HepG2 (cell line): Measurements from ENCODE around the gene CHM. TPM values are rescaled to one million over a fixed set of nuclear protein-coding genes. Genes with fewer than 3 reads are reported as not detected.

Experiments used
- ATAC-seq: fragments of 200-7000 bp; cut with Tn5 transposase; 3 replicates; pipeline ENCODE4 v1.9.1; 2020; ENCODE audit warnings: mild to moderate bottlenecking, moderate library complexity
- BruUV-seq: library from RNA; stranded (reverse); fragments of 400-500 nt; replicated peaks from 2 replicates; lab custom pipeline; 2021; lab: Mats Ljungman, UMichigan
- CTCF ChIA-PET: fragments of 300-600 bp; formaldehyde crosslinking; extraction: SDS; loops from one replicate; lab custom pipeline; 2021; ENCODE audit warnings: low total read pairs, inconsistent platforms, low intra/inter-chr PET ratio; lab: Yijun Ruan, JAX
- POLR2A ChIA-PET: fragments of 350-600 bp; sonication (Branson Sonifier 250); formaldehyde crosslinking; loops from one replicate; lab custom pipeline; 2020; ENCODE audit warnings: antibody characterized with exemption, inconsistent platforms; lab: Yijun Ruan, JAX
- DNase-seq: peaks from one replicate; pipeline ENCODE4 v3.0.0-alpha.2; 2015; ENCODE audit warnings: low spot score
- FAIRE-seq: peaks from 3 replicates; lab custom pipeline; 2011; peaks lifted over from hg19 to GRCh38; lab: Jason Lieb, UNC
- H2AFZ ChIP-seq: one replicate; pipeline ENCODE4 v1.6.1; 2011; ENCODE audit warnings: low read length, inconsistent platforms
- H3K27ac ChIP-seq: fragments of 300-600 bp; 3 replicates; pipeline ENCODE4 v1.8.0; 2011; ENCODE audit warnings: mixed run types, mild to moderate bottlenecking, mixed read lengths, low read length, inconsistent platforms; ENCODE audit not compliant: insufficient read depth; ENCODE audit errors: extremely low read length
- H3K27me3 ChIP-seq, 2 experiments: fragments of 200-600 bp in 1 of 2; 2 replicates in 1 of 2; 3 replicates in 1 of 2; pipeline versions ENCODE4 v1.6.0 to v1.8.0; 2011; ENCODE audit warnings: low read length in 2 of 2, mild to moderate bottlenecking in 2 of 2, moderate library complexity in 2 of 2, inconsistent platforms in 1 of 2; ENCODE audit not compliant: insufficient read depth in 2 of 2, control insufficient read depth in 1 of 2
- H3K36me3 ChIP-seq, 2 experiments: fragments of 200-600 bp in 1 of 2; replicated peaks in 1 of 2; 2 replicates in 1 of 2; 3 replicates in 1 of 2; pipeline versions ENCODE4 v1.5.1 to v1.8.0; 2011; ENCODE audit warnings: low read length in 2 of 2, inconsistent platforms in 1 of 2; ENCODE audit not compliant: insufficient read depth in 2 of 2, control insufficient read depth in 1 of 2
- H3K4me1 ChIP-seq: 2 replicates; pipeline ENCODE4 v1.5.1; 2012; ENCODE audit warnings: low read length, inconsistent platforms; ENCODE audit not compliant: insufficient read depth
- H3K4me2 ChIP-seq: 2 replicates; pipeline ENCODE4 v1.6.0; 2011; ENCODE audit warnings: low read depth, low read length, inconsistent platforms
- H3K4me3 ChIP-seq, 3 experiments: fragments of 200-600 bp in 1 of 3; sonication (generic), shearing (Covaris generic) in 1 of 3; replicated peaks in 1 of 3; 2 replicates each; pipeline ENCODE4 v1.5.1; 2011 to 2016; ENCODE audit warnings: low read length in 3 of 3, inconsistent platforms in 2 of 3, low read depth in 2 of 3, mild to moderate bottlenecking in 2 of 3, control low read depth in 1 of 3, mixed read lengths in 1 of 3; ENCODE audit not compliant: insufficient read depth in 1 of 3
- H3K79me2 ChIP-seq: one replicate; pipeline ENCODE4 v1.6.1; 2011; ENCODE audit warnings: low read length, inconsistent platforms; ENCODE audit not compliant: insufficient read depth
- H3K9ac ChIP-seq: 2 replicates; pipeline ENCODE4 v1.6.0; 2011; ENCODE audit warnings: mild to moderate bottlenecking, low read depth, low read length, inconsistent platforms; ENCODE audit not compliant: insufficient read depth
- H3K9me3 ChIP-seq: 2 replicates; pipeline ENCODE4 v1.5.1; 2012; ENCODE audit warnings: mild to moderate bottlenecking, low read length
- H4K20me1 ChIP-seq: 2 replicates; pipeline ENCODE4 v1.6.0; 2011; ENCODE audit warnings: inconsistent platforms, mild to moderate bottlenecking, low read length, moderate library complexity; ENCODE audit not compliant: insufficient read depth
- CENPT ChIP-seq: sonication (generic); formaldehyde crosslinking; IDR thresholded peaks from 2 replicates; pipeline ENCODE4 v1.8.0; 2022; ENCODE audit warnings: low read depth, mild to moderate bottlenecking, moderate library complexity, missing genetic modification reagents
- HHEX ChIP-seq: IDR thresholded peaks from 2 replicates; pipeline ENCODE4 v1.6.1; 2016; ENCODE audit warnings: control low read depth
- NFIC ChIP-seq: IDR thresholded peaks from 2 replicates; pipeline ENCODE4 v1.6.1; 2012; ENCODE audit warnings: mild to moderate bottlenecking, low read length, inconsistent platforms
- PAX8 ChIP-seq: sonication (generic); formaldehyde crosslinking; IDR thresholded peaks from 2 replicates; pipeline ENCODE4 v1.8.0; 2022; ENCODE audit warnings: mild to moderate bottlenecking, missing genetic modification reagents, borderline replicate concordance
- TAF1 ChIP-seq: sonication (generic); formaldehyde crosslinking; IDR thresholded peaks from 2 replicates; pipeline ENCODE4 v1.4.0; 2020; ENCODE audit warnings: missing genetic modification reagents
- ZFP36L2 ChIP-seq: sonication (generic); formaldehyde crosslinking; IDR thresholded peaks from 2 replicates; pipeline ENCODE4 v1.4.0; 2020; ENCODE audit warnings: missing genetic modification reagents
- ZNF782 ChIP-seq: sonication (generic); formaldehyde crosslinking; IDR thresholded peaks from 2 replicates; pipeline ENCODE4 v1.4.0; 2020; ENCODE audit warnings: missing genetic modification reagents, mild to moderate bottlenecking, borderline replicate concordance
- in situ Hi-C: cut with HindIII; loops from 2 replicates; pipeline ENCODE4 v1.10.0; 2017; ENCODE audit warnings: low pct_unique_long_range_greater_than_20kb; ENCODE audit not compliant: extremely low pct_ligation_motif_present
- intact Hi-C: fragments of 100-400 bp; cut with micrococcal nuclease; formaldehyde crosslinking; loops from one replicate; pipeline ENCODE4 v1.10.0; 2022; ENCODE audit not compliant: unreplicated experiment
- polyA plus RNA-seq, 8 experiments: library from polyadenylated mRNA; depleted of rRNA in 3 of 8; stranded (reverse) in 7 of 8; unstranded in 1 of 8; fragments of >200 nt; fragmentation: Illumina TruSeq in 4 of 8; extraction: Trizol in 4 of 8; gene quantifications; 2 replicates each; pipeline versions ENCODE4 v1.2.1 to v1.2.3, GENCODE V29; 2011 to 2016; ENCODE audit warnings: low read depth in 4 of 8, missing spikeins in 1 of 8, mixed read lengths in 1 of 8; ENCODE audit not compliant: insufficient read depth in 1 of 8
- total RNA-seq, 5 experiments: library from RNA; depleted of rRNA; stranded (reverse); fragments of >200 nt; fragmentation: Illumina TruSeq; extraction: Trizol; gene quantifications; 2 replicates each; pipeline ENCODE4 v1.2.3, GENCODE V29; 2016; ENCODE audit warnings: low read depth in 1 of 5
- TF ChIP-seq, protein P1 (sequence below): sonication (generic); formaldehyde crosslinking; IDR thresholded peaks from 2 replicates; pipeline ENCODE4 v1.9.0; 2021; ENCODE audit warnings: missing genetic modification reagents, mild to moderate bottlenecking, borderline replicate concordance
- TF ChIP-seq, protein P2 (sequence below): sonication (generic); formaldehyde crosslinking; IDR thresholded peaks from 2 replicates; pipeline ENCODE4 v1.5.0; 2020; ENCODE audit warnings: missing genetic modification reagents
- TF ChIP-seq, protein P3 (sequence below), 2 experiments: fragments of 450-650 bp in 1 of 2; sonication (generic) in 1 of 2; formaldehyde crosslinking in 1 of 2; IDR thresholded peaks; 2 replicates each; pipeline versions ENCODE4 v1.6.1 to v1.8.0; 2016 to 2022; ENCODE audit warnings: antibody characterized with exemption in 1 of 2, mild to moderate bottlenecking in 1 of 2, missing genetic modification reagents in 1 of 2
- TF ChIP-seq, protein P4 (sequence below): sonication (generic); formaldehyde crosslinking; IDR thresholded peaks from 2 replicates; pipeline ENCODE4 v1.5.0; 2020; ENCODE audit warnings: missing genetic modification reagents

The CHM gene
- total and polyA plus RNA-seq, 2 of the 13 experiments (the other 11 are each of a cell fraction or from before 2014, with no cell fraction given) = 15.1 to 15.5 TPM

DNA sequence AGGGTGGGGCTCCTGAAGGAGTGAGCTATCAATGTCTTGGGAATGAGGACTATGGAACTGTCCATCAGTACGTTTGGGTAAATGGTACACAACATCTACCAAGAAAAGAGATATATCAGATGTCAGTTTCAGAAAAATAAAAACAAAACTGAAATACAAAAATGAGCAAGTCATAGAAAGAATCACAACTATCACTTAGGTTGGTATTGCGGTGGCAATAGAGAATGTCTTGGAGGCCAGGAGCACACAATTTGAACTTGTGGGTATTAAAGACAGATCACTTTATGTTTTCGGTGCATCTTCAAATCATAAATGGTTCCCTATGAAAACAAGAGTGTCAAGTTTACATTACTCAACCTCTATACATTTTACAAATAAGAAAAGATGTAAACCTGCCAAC is 176.8 kb downstream of the CHM start (continued):
- TF ChIP-seq, protein P1, sequence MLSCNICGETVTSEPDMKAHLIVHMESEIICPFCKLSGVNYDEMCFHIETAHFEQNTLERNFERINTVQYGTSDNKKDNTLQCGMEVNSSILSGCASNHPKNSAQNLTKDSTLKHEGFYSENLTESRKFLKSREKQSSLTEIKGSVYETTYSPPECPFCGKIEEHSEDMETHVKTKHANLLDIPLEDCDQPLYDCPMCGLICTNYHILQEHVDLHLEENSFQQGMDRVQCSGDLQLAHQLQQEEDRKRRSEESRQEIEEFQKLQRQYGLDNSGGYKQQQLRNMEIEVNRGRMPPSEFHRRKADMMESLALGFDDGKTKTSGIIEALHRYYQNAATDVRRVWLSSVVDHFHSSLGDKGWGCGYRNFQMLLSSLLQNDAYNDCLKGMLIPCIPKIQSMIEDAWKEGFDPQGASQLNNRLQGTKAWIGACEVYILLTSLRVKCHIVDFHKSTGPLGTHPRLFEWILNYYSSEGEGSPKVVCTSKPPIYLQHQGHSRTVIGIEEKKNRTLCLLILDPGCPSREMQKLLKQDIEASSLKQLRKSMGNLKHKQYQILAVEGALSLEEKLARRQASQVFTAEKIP (CRISPR knock-in tag) = no peak

DNA sequence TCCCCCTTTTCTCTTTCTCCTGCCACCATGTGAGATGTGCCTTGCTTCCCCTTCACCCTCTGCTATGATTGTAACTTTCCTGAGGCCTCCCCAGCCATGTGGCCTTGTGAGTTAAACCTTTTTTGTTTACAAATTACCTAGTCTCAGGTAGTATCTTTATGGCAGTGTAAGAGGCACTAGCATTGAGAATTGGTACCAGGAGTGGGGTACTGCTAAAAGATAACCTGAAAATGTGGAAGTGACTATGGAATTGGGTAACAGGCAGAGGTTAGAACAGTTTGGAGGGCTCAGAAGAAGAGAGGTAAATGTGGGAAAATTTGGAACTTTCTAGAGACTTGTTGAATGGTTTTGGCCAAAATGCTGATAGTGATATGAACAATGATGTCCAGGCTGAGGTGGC is 182.0 kb downstream of the CHM start:
- FAIRE-seq (no peak), DNase-seq (no peak), ATAC-seq (no peak)
- BruUV-seq = no TSS peak
- H3K4me2 ChIP-seq = no peak overlapping the region
- ChIA-PET CTCF (no interaction called here), POLR2A (no interaction called here)
- H3K4me3 ChIP-seq = no peak overlapping the region
- H3K79me2 ChIP-seq = no peaks in the 10 kb centered on the region
- no peak overlapping the region for H3K9ac ChIP-seq
- H3K36me3 ChIP-seq = peaks cover 0 to 1% of the 10 kb centered on the region in 2 experiments; a peak in 2 of 5 replicates
- no peaks in the 10 kb centered on the region for H4K20me1 ChIP-seq
- no peak overlapping the region for H2AFZ ChIP-seq
- intact Hi-C loops (no loop called here), in situ Hi-C loops (loop anchor here (25.0 kb wide), 1 partner anchor 197 kb away; no protein-coding TSS in a partner anchor)
- no peaks in the 10 kb centered on the region for H3K9me3 ChIP-seq
- no peaks in the 10 kb centered on the region for H3K27me3 ChIP-seq
- H3K4me1 ChIP-seq = no peaks in the 10 kb centered on the region
- H3K27ac ChIP-seq = no peak overlapping the region
- TF ChIP-seq ZNF782 (CRISPR knock-in tag) = no peak
- TF ChIP-seq, protein P2, sequence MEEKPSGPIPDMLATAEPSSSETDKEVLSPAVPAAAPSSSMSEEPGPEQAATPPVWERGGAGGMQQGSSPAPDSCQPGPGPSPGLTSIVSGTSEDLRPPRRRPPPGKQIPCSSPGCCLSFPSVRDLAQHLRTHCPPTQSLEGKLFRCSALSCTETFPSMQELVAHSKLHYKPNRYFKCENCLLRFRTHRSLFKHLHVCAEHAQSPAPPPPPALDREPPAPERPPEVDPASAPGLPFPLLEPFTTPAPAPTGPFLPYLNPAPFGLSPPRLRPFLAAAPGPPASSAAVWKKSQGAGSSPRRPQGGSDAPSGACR (CRISPR knock-in tag) = no peak
- TF ChIP-seq HHEX (CRISPR knock-in tag) = no peak
- TF ChIP-seq, protein P3, sequence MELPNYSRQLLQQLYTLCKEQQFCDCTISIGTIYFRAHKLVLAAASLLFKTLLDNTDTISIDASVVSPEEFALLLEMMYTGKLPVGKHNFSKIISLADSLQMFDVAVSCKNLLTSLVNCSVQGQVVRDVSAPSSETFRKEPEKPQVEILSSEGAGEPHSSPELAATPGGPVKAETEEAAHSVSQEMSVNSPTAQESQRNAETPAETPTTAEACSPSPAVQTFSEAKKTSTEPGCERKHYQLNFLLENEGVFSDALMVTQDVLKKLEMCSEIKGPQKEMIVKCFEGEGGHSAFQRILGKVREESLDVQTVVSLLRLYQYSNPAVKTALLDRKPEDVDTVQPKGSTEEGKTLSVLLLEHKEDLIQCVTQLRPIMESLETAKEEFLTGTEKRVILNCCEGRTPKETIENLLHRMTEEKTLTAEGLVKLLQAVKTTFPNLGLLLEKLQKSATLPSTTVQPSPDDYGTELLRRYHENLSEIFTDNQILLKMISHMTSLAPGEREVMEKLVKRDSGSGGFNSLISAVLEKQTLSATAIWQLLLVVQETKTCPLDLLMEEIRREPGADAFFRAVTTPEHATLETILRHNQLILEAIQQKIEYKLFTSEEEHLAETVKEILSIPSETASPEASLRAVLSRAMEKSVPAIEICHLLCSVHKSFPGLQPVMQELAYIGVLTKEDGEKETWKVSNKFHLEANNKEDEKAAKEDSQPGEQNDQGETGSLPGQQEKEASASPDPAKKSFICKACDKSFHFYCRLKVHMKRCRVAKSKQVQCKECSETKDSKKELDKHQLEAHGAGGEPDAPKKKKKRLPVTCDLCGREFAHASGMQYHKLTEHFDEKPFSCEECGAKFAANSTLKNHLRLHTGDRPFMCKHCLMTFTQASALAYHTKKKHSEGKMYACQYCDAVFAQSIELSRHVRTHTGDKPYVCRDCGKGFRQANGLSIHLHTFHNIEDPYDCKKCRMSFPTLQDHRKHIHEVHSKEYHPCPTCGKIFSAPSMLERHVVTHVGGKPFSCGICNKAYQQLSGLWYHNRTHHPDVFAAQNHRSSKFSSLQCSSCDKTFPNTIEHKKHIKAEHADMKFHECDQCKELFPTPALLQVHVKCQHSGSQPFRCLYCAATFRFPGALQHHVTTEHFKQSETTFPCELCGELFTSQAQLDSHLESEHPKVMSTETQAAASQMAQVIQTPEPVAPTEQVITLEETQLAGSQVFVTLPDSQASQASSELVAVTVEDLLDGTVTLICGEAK (IDR thresholded peaks at IDR 0.05) = no peak
- TF ChIP-seq, protein P3 (CRISPR knock-in tag; IDR thresholded peaks at IDR 0.05) = no peak
- TF ChIP-seq ZFP36L2 = no peak
- TF ChIP-seq, protein P4, sequence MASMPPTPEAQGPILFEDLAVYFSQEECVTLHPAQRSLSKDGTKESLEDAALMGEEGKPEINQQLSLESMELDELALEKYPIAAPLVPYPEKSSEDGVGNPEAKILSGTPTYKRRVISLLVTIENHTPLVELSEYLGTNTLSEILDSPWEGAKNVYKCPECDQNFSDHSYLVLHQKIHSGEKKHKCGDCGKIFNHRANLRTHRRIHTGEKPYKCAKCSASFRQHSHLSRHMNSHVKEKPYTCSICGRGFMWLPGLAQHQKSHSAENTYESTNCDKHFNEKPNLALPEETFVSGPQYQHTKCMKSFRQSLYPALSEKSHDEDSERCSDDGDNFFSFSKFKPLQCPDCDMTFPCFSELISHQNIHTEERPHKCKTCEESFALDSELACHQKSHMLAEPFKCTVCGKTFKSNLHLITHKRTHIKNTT = no peak
- TF ChIP-seq PAX8 (CRISPR knock-in tag) = no peak
- no peak for TF ChIP-seq CENPT
- TF ChIP-seq TAF1 (CRISPR knock-in tag) = no peak
- TF ChIP-seq NFIC = no peak
